Activated CD4-positive, alpha-beta T cell treated with anti-CD3 and anti-CD28 coated beads, Interleukin-2, amount 10 ng/mL, durations not matched to agents 24 days and 14 days (primary cell): ENCODE measurements around the gene LCN6. TPM values are rescaled to one million over a fixed set of nuclear protein-coding genes. Genes with fewer than 3 reads are reported as not detected.
A peak's percentile ranks its signal among the peaks of the same experiment; 100 is the strongest.
"Not testable (repeated sequence)": the region's sequence is repeated elsewhere in the genome, so short reads cannot be mapped to it uniquely, and the experiment has no call there.

Source experiments
- DNase-seq: peaks from one replicate; pipeline ENCODE4 v3.0.0; 2022
- H3K27ac Mint-ChIP-seq: one replicate; pipeline ENCODE4 v1.8.0; 2022; ENCODE audit warnings: mild to moderate bottlenecking, mixed read lengths
- H3K27me3 Mint-ChIP-seq: one replicate; pipeline ENCODE4 v1.8.0; 2022; ENCODE audit warnings: mixed read lengths
- H3K36me3 Mint-ChIP-seq: one replicate; pipeline ENCODE4 v1.8.0; 2022; ENCODE audit warnings: low read depth, mild to moderate bottlenecking, mixed read lengths
- H3K4me1 Mint-ChIP-seq: one replicate; pipeline ENCODE4 v1.8.0; 2021; ENCODE audit warnings: mixed read lengths
- H3K4me3 Mint-ChIP-seq: one replicate; pipeline ENCODE4 v1.8.0; 2022; ENCODE audit warnings: mild to moderate bottlenecking, moderate library complexity, mixed read lengths
- H3K9me3 Mint-ChIP-seq: one replicate; pipeline ENCODE4 v1.8.0; 2021; ENCODE audit warnings: mixed read lengths
- intact Hi-C: fragments of 100-400 bp; cut with micrococcal nuclease; formaldehyde crosslinking; loops from one replicate; pipeline ENCODE4 v1.15.1; 2023
- total RNA-seq: library from RNA; stranded (reverse); gene quantifications from 2 replicates; pipeline ENCODE4 v1.2.3, GENCODE V29; 2022

The LCN6 gene
- total RNA-seq, result not detected in 2 replicates

GRCh38 chr9:136748201-136748600 lies at the start of gene LCN6:
LCN6 (minus strand) TSS chr9:136748525; CDS start chr9:136748483, 42 bp downstream.
- intact Hi-C loops, result no loop called here
- peaks cover 8% of the 10 kb centered on the region for H3K36me3 Mint-ChIP-seq
- H3K27ac Mint-ChIP-seq, result no peak within 1 kb of the TSS
- H3K4me1 Mint-ChIP-seq, result peaks cover 6% of the 10 kb centered on the region
- H3K4me3 Mint-ChIP-seq, result no peak within 1 kb of the TSS
- no peak for DNase-seq
- H3K27me3 Mint-ChIP-seq, result peaks cover 4% of the 10 kb centered on the region
- H3K9me3 Mint-ChIP-seq, result peaks cover 14% of the 10 kb centered on the region

GRCh38 chr9:136796775-136797347 lies 48.5 kb upstream of the LCN6 start:
- DNase-seq, H3K36me3 Mint-ChIP-seq, H3K9me3 Mint-ChIP-seq, H3K4me3 Mint-ChIP-seq, H3K27ac Mint-ChIP-seq: not testable (repeated sequence)
- intact Hi-C loops, result loop anchor here (10.0 kb wide), 1 partner anchor 658 kb away; the partner anchor contains the start of gene NSMF
- Mint-ChIP-seq H3K27me3 (peaks cover 24% of the 10 kb centered on the region), H3K4me1 (peaks cover 16% of the 10 kb centered on the region)

- intact Hi-C loops, result loop anchor here (10.0 kb wide), 1 partner anchor 658 kb away; the partner anchor contains the start of gene NSMF
- H3K9me3 Mint-ChIP-seq, result no peaks in the 10 kb centered on the region
- H3K27ac Mint-ChIP-seq, result no peak within 1 kb of the TSS
- H3K4me1 Mint-ChIP-seq, result peaks cover 14% of the 10 kb centered on the region
- peaks cover 22% of the 10 kb centered on the region for H3K27me3 Mint-ChIP-seq
- H3K36me3 Mint-ChIP-seq, result peaks cover 3% of the 10 kb centered on the region
- no peak for DNase-seq
- no peak within 1 kb of the TSS for H3K4me3 Mint-ChIP-seq
Measured at GRCh38 chr9:136796238-136796774, 48.0 kb upstream of the LCN6 start, which contains the start of gene CCDC183. CCDC183 (plus strand) TSS chr9:136796338; CDS start chr9:136796398, 60 bp downstream.

GRCh38 chr9:136795000-136795348 lies 46.6 kb upstream of the LCN6 start:
- Mint-ChIP-seq H3K9me3 (no peaks in the 10 kb centered on the region), H3K4me1 (peaks cover 9% of the 10 kb centered on the region), H3K36me3 (peaks cover 3% of the 10 kb centered on the region), H3K4me3 (no peak overlapping the region), H3K27ac (no peak overlapping the region), H3K27me3 (peaks cover 15% of the 10 kb centered on the region)
- intact Hi-C loops, result loop anchor here (5.0 to 10.0 kb wide), 2 partner anchors 660 to 757 kb away; partner anchors contain the start of genes MRPL41, NSMF and PNPLA7
- DNase-seq, result no peak

- intact Hi-C loops, result loop anchor here (5.0 to 10.0 kb wide), 2 partner anchors 660 to 758 kb away; partner anchors contain the start of genes MRPL41, NSMF and PNPLA7
- Mint-ChIP-seq H3K4me1 (peaks cover 9% of the 10 kb centered on the region), H3K36me3 (peaks cover 3% of the 10 kb centered on the region), H3K4me3 (no peak overlapping the region), H3K27ac (peak overlapping the region; percentile 25), H3K27me3 (peaks cover 15% of the 10 kb centered on the region), H3K9me3 (no peaks in the 10 kb centered on the region)
- DNase-seq, result no peak
Measured at GRCh38 chr9:136794281-136794999, 46.1 kb upstream of the LCN6 start.

GRCh38 chr9:136793086-136793946 lies 45.0 kb upstream of the LCN6 start:
- H3K36me3 Mint-ChIP-seq, result peaks cover 3% of the 10 kb centered on the region
- intact Hi-C loops, result loop anchor here (2.0 to 10.0 kb wide), 3 partner anchors 13 to 759 kb away; partner anchors contain the start of genes MRPL41, NSMF, PNPLA7 and RABL6
- no peak for DNase-seq
- H3K27me3 Mint-ChIP-seq, result peaks cover 19% of the 10 kb centered on the region
- H3K27ac Mint-ChIP-seq, result no peak overlapping the region
- no peak overlapping the region for H3K4me3 Mint-ChIP-seq
- H3K9me3 Mint-ChIP-seq, result no peaks in the 10 kb centered on the region
- H3K4me1 Mint-ChIP-seq, result peaks cover 15% of the 10 kb centered on the region

- peaks cover 19% of the 10 kb centered on the region for H3K27me3 Mint-ChIP-seq
- intact Hi-C loops, result loop anchor here (2.0 to 10.0 kb wide), 3 partner anchors 14 to 760 kb away; partner anchors contain the start of genes MRPL41, NSMF, PNPLA7 and RABL6
- H3K4me1 Mint-ChIP-seq, result peaks cover 23% of the 10 kb centered on the region
- H3K4me3 Mint-ChIP-seq, result peak overlapping the region; percentile 87
- DNase-seq, result no peak
- H3K9me3 Mint-ChIP-seq, result no peaks in the 10 kb centered on the region
- peaks cover 3% of the 10 kb centered on the region for H3K36me3 Mint-ChIP-seq
- H3K27ac Mint-ChIP-seq, result peak overlapping the region; percentile 91
Measured at GRCh38 chr9:136792321-136793085, 44.2 kb upstream of the LCN6 start.

GRCh38 chr9:136791516-136792276 lies 43.4 kb upstream of the LCN6 start:
- intact Hi-C loops, result loop anchor here (1.0 to 10.0 kb wide), 7 partner anchors 9 to 761 kb away; partner anchors contain the start of genes MRPL41, NSMF, PAXX and PHPT1
- H3K27me3 Mint-ChIP-seq, result peaks cover 17% of the 10 kb centered on the region
- peak; percentile 90 for DNase-seq
- peaks cover 3% of the 10 kb centered on the region for H3K36me3 Mint-ChIP-seq
- H3K4me1 Mint-ChIP-seq, result peaks cover 26% of the 10 kb centered on the region
- H3K9me3 Mint-ChIP-seq, result no peaks in the 10 kb centered on the region
- H3K4me3 Mint-ChIP-seq, result peak overlapping the region; percentile 87
- peak overlapping the region; percentile 91 for H3K27ac Mint-ChIP-seq

GRCh38 chr9:136790640-136791515 lies 42.6 kb upstream of the LCN6 start, which contains the start of gene TMEM141:
TMEM141 (plus strand) TSS chr9:136791344; CDS start chr9:136791371, 27 bp downstream.
- DNase-seq, result peak; percentile 100
- Mint-ChIP-seq H3K4me3 (peak within 1 kb of the TSS; percentile 87), H3K27ac (peak within 1 kb of the TSS; percentile 91), H3K27me3 (peaks cover 15% of the 10 kb centered on the region), H3K9me3 (no peaks in the 10 kb centered on the region), H3K36me3 (peaks cover 3% of the 10 kb centered on the region), H3K4me1 (peaks cover 26% of the 10 kb centered on the region)
- intact Hi-C loops, result loop anchor here (1.0 to 10.0 kb wide), 6 partner anchors 9 to 761 kb away; partner anchors contain the start of genes MRPL41, NSMF, PAXX and PHPT1

- Mint-ChIP-seq H3K4me1 (peaks cover 26% of the 10 kb centered on the region), H3K4me3 (no peak overlapping the region), H3K27me3 (peaks cover 15% of the 10 kb centered on the region), H3K9me3 (no peaks in the 10 kb centered on the region), H3K36me3 (peaks cover 3% of the 10 kb centered on the region), H3K27ac (no peak overlapping the region)
- intact Hi-C loops, result no loop called here
- no peak for DNase-seq
Measured at GRCh38 chr9:136789523-136789937, 41.2 kb upstream of the LCN6 start.
